Gastroesophageal sphincter (tissue), 3 donors: Measurements from ENCODE around the gene DPM1.

Experiments used
- EP300 ChIP-seq: sonication (generic); formaldehyde crosslinking; IDR thresholded peaks from one replicate; pipeline ENCODE4 v1.6.1; 2017; ENCODE audit warnings: antibody characterized with exemption, mild to moderate bottlenecking
- POLR2A ChIP-seq, 2 donors: fragments of 450-650 bp; IDR thresholded peaks; one replicate each; pipeline ENCODE4 v1.6.1; 2017; ENCODE audit warnings: antibody characterized with exemption in 2 of 2, mild to moderate bottlenecking in 2 of 2, moderate library complexity in 1 of 2
- POLR2AphosphoS5 ChIP-seq: sonication (generic); formaldehyde crosslinking; IDR thresholded peaks from one replicate; pipeline ENCODE4 v1.6.1; 2017; ENCODE audit warnings: antibody characterized with exemption
- TF ChIP-seq, protein P1 (sequence below), 4 experiments: fragments of 200-600 bp in 2 of 4; fragments of 450-650 bp in 2 of 4; sonication (generic) in 1 of 4; IDR thresholded peaks; one replicate each; pipeline ENCODE4 v1.5.1; 2017 to 2019; ENCODE audit warnings: antibody characterized with exemption in 4 of 4, mild to moderate bottlenecking in 2 of 4, moderate library complexity in 2 of 4

DNA sequence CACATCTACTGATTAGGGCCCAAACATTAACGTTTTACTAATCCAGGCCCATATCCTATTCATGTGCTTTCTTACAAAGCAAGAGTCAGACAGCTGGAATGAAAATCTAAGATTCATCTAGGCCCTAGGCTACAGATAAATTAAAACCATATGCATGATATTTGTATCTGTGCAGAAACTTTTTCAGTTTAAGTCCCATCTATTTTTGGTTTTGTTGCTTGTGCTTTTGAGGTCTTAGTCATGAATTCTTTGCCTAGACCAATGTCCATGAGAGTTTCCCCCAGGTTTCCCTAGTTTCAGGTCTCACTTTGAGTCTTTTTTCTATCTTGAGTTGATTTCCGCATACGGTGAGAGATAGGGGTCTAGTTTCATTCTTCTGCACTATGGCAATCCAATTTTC is 47.3 kb downstream of the DPM1 start:
- no peak for TF ChIP-seq POLR2A (IDR thresholded peaks at IDR 0.05)
- TF ChIP-seq POLR2AphosphoS5, result no peak
- TF ChIP-seq, protein P1, sequence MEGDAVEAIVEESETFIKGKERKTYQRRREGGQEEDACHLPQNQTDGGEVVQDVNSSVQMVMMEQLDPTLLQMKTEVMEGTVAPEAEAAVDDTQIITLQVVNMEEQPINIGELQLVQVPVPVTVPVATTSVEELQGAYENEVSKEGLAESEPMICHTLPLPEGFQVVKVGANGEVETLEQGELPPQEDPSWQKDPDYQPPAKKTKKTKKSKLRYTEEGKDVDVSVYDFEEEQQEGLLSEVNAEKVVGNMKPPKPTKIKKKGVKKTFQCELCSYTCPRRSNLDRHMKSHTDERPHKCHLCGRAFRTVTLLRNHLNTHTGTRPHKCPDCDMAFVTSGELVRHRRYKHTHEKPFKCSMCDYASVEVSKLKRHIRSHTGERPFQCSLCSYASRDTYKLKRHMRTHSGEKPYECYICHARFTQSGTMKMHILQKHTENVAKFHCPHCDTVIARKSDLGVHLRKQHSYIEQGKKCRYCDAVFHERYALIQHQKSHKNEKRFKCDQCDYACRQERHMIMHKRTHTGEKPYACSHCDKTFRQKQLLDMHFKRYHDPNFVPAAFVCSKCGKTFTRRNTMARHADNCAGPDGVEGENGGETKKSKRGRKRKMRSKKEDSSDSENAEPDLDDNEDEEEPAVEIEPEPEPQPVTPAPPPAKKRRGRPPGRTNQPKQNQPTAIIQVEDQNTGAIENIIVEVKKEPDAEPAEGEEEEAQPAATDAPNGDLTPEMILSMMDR (IDR thresholded peaks at IDR 0.05), result no peak
- TF ChIP-seq EP300, result no peak
